ENCODE results near the gene HGFAC.

The HGFAC gene

DNA sequence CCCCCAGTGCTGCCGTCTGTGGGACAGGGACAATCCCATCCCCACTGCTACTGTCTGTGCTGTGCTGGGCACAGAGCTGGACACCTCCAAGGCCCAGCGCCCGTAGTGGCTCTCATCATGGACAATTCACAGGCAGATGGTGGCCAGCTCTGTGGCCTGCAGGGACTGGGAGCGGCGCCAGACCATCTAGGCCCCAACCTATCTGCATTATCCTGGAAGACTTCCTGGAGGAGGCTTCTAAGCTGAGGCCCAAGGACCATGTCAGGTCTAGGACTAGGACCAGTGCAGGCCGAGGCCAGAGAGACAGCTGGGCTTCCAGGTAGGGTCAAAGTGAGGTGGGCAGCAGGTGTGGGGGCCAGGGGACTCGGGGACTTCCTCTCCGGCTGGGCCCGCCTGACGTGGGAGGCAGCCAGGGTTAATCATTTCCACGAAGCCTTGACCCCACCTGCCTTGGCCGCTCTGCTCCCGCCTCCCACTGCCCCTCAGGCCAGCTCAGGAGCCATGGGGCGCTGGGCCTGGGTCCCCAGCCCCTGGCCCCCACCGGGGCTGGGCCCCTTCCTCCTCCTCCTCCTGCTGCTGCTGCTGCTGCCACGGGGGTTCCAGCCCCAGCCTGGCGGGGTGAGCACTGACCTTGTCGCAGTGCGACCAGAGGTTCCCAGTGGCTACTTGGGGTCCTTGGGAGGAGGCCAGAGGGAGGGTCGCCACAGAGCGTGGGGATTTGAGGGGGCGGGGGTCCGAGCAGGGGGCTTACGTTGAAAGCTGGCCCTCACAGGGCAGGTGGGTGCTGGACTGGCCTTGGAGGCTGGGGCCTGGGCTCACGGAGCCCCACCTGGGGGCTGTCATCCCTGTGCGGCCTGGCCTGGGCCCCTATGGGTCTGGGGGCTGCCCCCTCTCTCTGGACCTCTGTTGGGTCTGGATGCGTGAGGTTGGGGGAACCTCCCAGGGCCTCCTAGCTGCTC lies at the start of gene HGFAC:
TSS of gene HGFAC (plus strand) at position 468 of the 959 bp plus-strand sequence. CDS start at position 502, 34 bp downstream.
- H3K4me3 ChIP-seq (ENCODE audit: low read depth, low read length) = no peak within 1 kb of the TSS

DNA sequence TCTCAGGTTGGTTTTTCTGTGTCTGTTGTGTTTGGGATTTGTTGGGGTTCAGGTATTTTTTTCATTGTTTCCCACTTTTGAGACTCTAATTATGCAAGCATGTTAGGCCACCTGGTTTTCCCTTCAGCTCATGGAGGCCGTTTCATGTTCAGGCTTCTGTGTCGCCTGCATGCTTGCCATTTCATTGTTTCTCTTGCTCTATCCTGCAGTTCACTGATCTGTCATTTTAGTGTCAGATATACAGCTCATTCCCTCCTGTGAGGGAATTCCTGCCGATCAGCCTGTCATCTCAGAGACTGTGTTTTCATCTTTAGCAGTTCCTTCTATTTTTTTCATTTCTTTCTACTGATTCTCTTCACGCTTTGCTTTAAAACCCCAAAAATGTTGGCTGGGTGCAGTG lies 49.4 kb upstream of the HGFAC start:
- H3K4me3 ChIP-seq (ENCODE audit: low read depth, low read length) = no peak overlapping the region
- DNase-seq (ENCODE audit: low read depth) = no peak

More for the DNA sequence above, at the start of gene HGFAC:
- DNase-seq (ENCODE audit: low read depth) = no peak

DNA sequence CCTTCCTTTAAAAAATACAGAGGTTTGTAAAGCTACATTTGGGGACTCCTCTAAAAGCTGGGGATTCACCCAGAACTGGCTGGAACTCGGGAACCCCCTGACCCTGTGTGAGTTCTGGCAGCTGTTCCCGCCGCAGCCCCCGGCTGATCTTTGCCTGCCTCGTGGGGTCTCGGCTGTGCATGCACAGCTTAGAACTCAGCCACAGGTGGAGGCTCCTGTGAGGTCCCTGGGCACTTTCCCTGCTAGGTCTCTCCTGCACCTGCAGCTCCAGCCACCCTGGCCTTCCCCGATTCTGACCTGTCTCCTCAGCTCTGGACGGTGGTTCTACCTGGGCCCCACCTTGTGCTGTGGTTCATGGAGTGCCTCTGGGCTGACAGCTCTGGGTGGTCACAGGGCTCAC lies 48.6 kb upstream of the HGFAC start:
- no peak for DNase-seq (ENCODE audit: low read depth)

DNA sequence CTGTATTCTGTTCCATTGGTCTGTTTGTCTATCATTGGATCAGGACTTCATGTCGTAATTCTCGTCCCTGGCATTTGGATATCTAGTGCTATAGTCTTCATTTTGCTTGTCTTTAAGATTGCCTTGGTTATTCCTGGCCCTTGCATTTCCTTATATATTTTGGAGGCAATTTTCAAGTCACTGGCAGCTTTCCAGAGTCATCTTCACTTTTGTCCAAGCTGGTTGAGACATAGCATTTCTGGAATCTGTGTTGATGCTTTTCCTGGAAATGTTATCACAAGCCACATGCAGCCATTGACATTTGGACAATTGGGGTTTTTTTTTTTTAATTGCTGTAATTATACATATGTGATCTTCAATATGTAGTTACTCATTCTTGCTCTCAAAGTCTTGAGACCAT lies 45.2 kb upstream of the HGFAC start:
- DNase-seq (ENCODE audit: low read depth) = no peak
- no peak overlapping the region for H3K4me3 ChIP-seq (ENCODE audit: low read depth, low read length)

More for the DNA sequence above, 48.6 kb upstream of the HGFAC start:
- H3K4me3 ChIP-seq (ENCODE audit: low read depth, low read length) = no peak overlapping the region

- DNase-seq (ENCODE audit: low read depth) = no peak
- no peak overlapping the region for H3K4me3 ChIP-seq (ENCODE audit: low read depth, low read length)
Observed at GRCh38 chr4:3397128-3397527, 44.6 kb upstream of the HGFAC start.

DNA sequence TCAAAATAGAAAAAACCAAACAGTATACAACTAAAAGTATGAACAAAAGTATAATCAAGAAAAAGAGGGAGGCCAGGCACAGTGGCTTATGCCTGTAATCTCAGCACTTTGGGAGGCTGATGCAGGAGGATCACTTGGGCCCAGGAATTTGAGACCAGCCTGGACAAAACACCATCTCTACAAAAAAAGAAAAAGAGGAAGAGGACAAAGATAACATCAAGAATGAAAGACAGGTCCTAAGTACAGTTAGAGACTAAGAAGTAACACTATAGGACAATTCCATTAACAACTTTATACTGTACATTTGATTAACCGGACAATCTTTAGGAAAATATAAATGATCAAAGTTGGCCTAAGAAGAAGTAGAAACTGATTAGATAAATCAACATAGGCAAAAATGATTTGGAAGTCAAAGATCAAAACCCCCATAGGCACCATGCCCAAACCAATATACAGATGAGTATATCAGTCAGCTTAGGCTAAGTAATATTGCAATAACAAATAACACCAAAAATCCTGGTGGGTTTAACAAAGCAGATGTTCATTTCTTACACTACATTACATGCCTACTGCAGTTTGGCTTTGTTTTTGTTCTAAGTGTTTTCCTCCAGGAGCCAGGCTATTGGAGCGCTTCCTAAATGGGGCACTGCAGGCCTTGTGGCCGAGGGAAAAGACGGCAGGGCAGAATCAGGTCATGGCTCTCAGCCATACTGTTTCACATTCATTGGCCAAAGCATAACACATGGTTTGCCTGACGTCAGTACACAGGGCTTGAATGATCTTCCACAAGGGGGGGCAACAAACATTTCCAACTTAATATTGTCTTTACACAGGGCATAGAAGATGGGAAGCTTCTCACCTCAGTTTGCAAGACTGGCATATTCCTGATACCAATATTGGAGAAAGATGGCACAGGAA lies 42.2 kb upstream of the HGFAC start:
- DNase-seq (ENCODE audit: low read depth) = no peak
- H3K4me3 ChIP-seq (ENCODE audit: low read depth, low read length) = no peak overlapping the region

DNA sequence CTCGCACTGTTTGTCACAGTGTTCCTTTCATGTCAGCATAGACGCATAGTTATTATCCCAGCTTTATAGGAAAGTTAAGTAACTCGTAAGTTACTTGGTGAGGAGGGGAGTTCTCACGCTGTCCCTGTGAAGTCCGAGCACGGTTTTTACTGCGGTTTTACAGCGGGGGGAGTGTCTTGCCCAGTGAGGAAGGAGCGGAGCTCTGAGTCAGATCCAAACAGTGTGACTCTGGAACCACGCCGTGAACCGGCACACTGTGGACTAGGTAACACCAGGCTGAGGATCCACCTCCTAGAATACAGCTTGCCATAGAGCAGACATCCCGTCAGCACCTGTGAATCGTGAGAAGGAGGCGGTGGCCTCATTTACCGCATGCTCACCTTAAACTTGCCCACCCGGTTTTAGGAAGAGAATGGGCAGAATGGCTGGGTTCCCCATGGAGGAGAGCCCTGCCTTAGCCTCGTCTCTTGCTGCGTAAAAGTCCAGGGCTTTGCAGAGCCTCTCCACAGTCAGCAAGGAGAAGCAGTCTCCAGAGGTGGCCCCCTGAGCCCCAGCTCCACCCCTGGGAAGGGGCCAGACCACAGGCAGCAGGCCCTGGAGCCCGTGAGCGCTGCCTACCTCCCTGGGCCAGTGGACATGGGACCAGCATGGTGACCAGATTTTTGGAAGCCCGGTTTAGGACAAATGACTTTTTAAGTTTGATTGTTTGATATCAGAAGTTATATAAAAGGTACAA lies 40.2 kb upstream of the HGFAC start:
- no peak for DNase-seq (ENCODE audit: low read depth)

GRCh38 chr4:3402491-3403347 lies 39.0 kb upstream of the HGFAC start:
- H3K4me3 ChIP-seq (ENCODE audit: low read depth, low read length) = no peak overlapping the region
- DNase-seq (ENCODE audit: low read depth) = peak; percentile 17

More for the DNA sequence above, 40.2 kb upstream of the HGFAC start:
- H3K4me3 ChIP-seq (ENCODE audit: low read depth, low read length) = no peak overlapping the region

DNA sequence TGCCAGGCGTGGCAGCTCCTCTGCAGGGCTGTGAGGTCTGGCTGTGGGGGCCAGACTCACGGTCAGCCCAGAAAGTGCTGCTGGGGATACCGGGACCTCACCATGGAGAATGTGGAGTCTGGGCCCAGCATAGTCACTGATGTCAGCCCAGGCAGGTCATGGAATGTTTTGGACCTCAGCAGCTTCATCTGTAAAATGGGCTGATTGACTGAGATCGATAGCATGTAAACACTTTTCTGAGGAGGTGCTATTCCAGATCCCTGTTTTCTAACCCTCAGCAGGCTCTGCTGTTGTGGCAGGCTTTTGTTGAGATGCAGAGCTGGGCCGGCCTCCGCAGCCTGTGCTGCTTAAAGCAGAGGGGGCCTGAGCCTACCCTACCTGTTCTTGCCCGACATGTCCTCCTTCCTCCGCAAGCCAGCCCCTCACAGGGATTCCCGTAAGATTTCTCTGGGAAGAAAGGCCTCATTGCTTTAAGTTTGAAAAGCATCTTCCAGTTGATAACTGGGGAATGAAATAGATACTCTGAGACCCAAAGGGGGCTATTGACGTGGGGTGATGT lies 38.3 kb upstream of the HGFAC start:
- H3K4me3 ChIP-seq (ENCODE audit: low read depth, low read length) = no peak overlapping the region
- no peak for DNase-seq (ENCODE audit: low read depth)

DNA sequence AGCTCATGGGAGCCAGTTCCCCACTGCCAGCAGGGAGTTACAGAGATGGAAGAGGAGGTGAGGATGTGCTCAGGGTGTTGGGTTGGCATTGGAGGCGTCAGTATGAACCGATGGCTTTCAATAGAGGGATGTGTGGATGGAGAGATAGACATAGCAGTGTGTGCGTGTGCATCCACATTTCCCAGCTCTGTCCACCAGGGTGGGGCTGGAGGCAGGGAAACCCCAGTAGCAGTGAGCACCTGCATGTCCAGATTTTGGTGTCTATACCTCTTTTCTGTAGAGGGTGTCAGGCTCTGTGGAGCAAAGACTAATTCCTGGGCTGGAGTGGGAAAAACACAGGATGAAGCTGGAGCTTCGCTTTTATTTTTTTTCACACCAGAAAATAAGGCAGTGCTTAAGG lies 37.2 kb upstream of the HGFAC start:
- no peak overlapping the region for H3K4me3 ChIP-seq (ENCODE audit: low read depth, low read length)
- DNase-seq (ENCODE audit: low read depth) = no peak

DNA sequence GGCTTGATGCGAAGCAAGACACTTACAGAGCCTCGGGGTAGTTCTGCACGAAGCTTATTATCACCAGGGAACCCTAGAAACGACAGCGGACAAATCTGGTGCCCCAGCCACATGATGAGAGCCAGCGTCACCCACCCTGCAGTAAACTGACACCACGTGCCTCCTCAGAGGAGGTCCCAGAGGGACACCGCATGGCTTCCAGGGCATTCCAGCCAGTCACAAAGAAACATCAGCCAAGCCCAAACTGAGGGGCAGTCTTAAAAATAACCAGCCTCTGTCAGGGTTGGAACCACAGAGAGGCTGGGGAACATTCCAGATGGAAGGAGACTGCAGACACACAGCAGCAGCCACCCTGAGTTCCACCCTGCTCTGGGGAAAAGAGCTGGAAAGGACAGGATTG lies 36.6 kb upstream of the HGFAC start:
- no peak for DNase-seq (ENCODE audit: low read depth)
- H3K4me3 ChIP-seq (ENCODE audit: low read depth, low read length) = no peak overlapping the region

GRCh38 chr4:3406021-3406420 lies 35.7 kb upstream of the HGFAC start:
- no peak overlapping the region for H3K4me3 ChIP-seq (ENCODE audit: low read depth, low read length)
- DNase-seq (ENCODE audit: low read depth) = no peak

DNA sequence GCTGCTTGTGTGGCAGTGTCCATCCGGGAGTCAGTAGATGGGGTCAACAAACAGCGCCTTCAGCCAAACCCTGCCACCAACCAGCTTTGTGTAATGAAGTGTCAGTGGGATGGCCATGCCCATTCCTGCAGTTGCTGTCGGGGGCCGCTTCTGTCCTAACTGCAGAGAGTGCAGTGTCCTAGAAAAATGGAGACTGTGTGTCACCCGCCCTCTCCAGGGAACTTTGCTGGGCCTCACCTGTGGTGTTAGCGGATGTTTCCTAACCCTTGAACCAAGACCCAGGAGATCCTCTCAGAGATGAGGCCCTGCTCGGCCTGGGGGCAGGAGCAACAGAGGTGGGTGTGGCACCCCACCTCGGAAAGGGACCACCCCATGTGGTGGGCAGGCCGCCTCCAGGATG lies 35.3 kb upstream of the HGFAC start:
- no peak overlapping the region for H3K4me3 ChIP-seq (ENCODE audit: low read depth, low read length)
- DNase-seq (ENCODE audit: low read depth) = no peak

GRCh38 chr4:3407171-3407771 lies 34.5 kb upstream of the HGFAC start:
- no peak overlapping the region for H3K4me3 ChIP-seq (ENCODE audit: low read depth, low read length)

GRCh38 chr4:3407930-3408792 lies 33.6 kb upstream of the HGFAC start:
- H3K4me3 ChIP-seq (ENCODE audit: low read depth, low read length) = no peak overlapping the region
- DNase-seq (ENCODE audit: low read depth) = no peak

More at GRCh38 chr4:3407171-3407771, 34.5 kb upstream of the HGFAC start:
- no peak for DNase-seq (ENCODE audit: low read depth)

DNA sequence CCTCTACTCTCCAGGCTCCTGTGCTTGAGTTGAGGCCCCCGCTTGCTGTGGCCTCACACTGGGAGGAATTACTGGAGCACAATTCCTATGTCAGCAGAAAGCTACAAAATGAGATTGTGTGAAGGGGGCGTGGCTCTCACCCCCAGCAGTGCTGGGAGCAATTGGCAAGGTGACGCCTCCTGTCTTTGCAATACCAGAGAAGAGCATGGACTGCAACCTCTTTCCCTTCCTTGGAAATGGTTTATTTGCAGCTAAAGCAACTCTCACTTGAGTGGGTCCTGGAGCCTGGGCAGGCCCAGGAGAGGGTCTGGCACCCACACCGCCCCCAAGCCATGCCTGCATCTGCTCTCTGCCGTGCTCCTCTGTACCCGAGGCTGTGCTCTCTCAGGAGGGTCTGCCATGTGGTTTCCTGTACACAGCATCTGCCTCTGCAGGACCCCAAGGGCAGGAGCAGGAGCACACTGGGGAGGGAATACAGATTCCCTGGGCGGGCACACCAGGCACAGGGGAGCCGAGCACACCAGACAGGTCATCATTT lies 32.9 kb upstream of the HGFAC start:
- no peak for DNase-seq (ENCODE audit: low read depth)
- H3K4me3 ChIP-seq (ENCODE audit: low read depth, low read length) = no peak overlapping the region

DNA sequence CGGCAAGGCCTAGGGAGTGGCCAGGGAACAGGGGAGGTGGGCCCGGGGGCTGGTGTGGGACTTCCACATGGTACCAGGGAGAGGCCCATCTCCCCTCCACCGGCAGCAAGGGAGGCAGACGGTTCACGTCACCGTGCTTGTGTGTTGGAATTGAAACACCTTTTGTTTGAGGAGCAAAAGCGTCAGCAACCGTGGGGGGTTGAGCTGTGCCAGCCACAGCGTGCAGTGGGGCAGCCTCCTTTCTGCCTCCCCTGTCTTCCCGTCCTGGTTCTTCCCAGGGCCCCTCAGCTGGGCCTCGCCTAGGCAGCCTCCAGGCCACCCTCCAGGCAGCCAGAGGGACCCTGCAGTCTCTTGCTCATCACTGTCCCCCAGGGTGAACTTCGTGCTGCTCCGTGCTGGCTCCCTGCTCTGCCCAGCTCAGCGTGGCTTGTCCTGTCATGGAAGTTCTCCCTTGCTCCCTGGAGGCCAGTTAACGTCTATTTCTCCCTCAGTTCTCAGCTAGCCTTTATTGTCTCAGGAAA lies 32.1 kb upstream of the HGFAC start:
- H3K4me3 ChIP-seq (ENCODE audit: low read depth, low read length) = no peak overlapping the region
- DNase-seq (ENCODE audit: low read depth) = no peak
